Kidney epithelial cell (primary cell): ENCODE data around the gene KRTAP5-6. TPM values are rescaled to one million over a fixed set of nuclear protein-coding genes. Genes with fewer than 3 reads are reported as not detected.

Experiments
- DNase-seq: peaks from one replicate; pipeline ENCODE4 v3.0.0-alpha.2; 2010; ENCODE audit warnings: low read depth
- H3K27me3 ChIP-seq: 2 replicates; pipeline ENCODE4 v1.6.0; 2011; ENCODE audit warnings: low read length; ENCODE audit not compliant: control insufficient read depth, insufficient read depth
- H3K36me3 ChIP-seq: 2 replicates; pipeline ENCODE4 v1.5.1; 2011; ENCODE audit warnings: low read length; ENCODE audit not compliant: control insufficient read depth, insufficient read depth
- H3K4me3 ChIP-seq: 2 replicates; pipeline ENCODE4 v1.5.1; 2011; ENCODE audit warnings: low read depth, mild to moderate bottlenecking, control low read depth, low read length
- total RNA-seq: library from RNA; depleted of rRNA; stranded (reverse); fragments of >200 nt; gene quantifications from 2 replicates; pipeline ENCODE4 v1.2.3, GENCODE V29; 2015
- TF ChIP-seq, protein P1 (sequence below): IDR thresholded peaks from 2 replicates; pipeline ENCODE4 v1.5.1; 2011; ENCODE audit warnings: mild to moderate bottlenecking, moderate library complexity, low read length, control low read depth, inconsistent platforms; ENCODE audit not compliant: insufficient read depth, poor library complexity, severe bottlenecking

The KRTAP5-6 gene
- total RNA-seq, 1 donor from 2014 or later: not detected

DNA sequence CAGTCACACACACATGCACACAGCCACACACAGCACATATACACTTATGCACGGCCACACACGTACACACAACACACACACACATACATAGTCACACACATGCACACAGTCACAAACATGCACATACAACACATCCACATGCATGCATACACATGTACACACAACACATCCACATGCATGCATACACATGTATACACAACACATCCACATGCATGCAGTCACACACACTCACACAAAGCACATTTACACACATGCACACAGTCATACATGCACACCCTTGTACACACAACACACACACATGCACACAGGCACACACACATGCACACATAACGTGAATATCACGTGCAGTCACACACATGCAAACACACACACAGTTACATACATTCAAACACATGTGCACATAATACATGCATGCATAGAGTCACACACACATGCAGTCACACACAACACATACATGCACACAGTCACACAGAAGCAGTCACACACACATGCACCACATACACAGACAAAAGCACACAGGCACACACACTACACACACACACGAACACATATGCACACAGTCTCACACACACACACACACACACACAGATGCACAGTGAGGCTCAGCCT, 34.6 kb downstream of the KRTAP5-6 start:
- no peak overlapping the region for H3K4me3 ChIP-seq
- H3K27me3 ChIP-seq: peaks cover 24% of the 10 kb centered on the region
- no peak for DNase-seq
- H3K36me3 ChIP-seq: no peaks in the 10 kb centered on the region
- TF ChIP-seq, protein P1, sequence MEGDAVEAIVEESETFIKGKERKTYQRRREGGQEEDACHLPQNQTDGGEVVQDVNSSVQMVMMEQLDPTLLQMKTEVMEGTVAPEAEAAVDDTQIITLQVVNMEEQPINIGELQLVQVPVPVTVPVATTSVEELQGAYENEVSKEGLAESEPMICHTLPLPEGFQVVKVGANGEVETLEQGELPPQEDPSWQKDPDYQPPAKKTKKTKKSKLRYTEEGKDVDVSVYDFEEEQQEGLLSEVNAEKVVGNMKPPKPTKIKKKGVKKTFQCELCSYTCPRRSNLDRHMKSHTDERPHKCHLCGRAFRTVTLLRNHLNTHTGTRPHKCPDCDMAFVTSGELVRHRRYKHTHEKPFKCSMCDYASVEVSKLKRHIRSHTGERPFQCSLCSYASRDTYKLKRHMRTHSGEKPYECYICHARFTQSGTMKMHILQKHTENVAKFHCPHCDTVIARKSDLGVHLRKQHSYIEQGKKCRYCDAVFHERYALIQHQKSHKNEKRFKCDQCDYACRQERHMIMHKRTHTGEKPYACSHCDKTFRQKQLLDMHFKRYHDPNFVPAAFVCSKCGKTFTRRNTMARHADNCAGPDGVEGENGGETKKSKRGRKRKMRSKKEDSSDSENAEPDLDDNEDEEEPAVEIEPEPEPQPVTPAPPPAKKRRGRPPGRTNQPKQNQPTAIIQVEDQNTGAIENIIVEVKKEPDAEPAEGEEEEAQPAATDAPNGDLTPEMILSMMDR: no peak

DNA sequence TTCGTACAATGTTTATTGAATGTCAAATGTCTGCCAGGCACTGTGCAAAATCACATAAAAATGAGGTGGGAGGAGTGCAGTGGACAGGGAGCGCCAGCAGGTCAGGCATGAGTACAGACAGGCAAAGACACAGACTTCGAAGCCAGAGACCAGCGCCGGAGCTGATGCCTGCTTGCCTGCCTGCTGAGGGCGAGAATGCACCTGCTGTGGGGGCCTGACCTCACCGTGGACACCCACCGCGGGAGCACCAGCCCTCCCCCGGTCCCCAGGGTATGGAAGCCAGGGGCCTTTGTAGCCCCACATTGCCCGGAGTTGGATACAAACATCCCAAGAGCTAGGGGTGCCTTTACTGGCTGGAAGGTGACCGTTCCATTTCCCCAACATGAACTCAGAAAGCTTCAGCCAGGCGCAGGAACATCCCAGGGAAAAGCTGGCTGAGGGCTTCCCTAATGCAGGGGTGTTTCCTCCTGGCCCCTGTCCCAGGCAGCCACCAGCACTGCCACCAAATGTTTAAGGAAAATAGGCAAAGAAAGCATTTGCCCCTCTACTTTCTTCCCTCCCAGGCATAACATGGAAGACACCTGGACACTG, 35.5 kb downstream of the KRTAP5-6 start:
- TF ChIP-seq, protein P1: no peak
- Histone ChIP-seq H3K4me3 (no peak overlapping the region), H3K27me3 (peaks cover 24% of the 10 kb centered on the region), H3K36me3 (no peaks in the 10 kb centered on the region)
- no peak for DNase-seq

DNA sequence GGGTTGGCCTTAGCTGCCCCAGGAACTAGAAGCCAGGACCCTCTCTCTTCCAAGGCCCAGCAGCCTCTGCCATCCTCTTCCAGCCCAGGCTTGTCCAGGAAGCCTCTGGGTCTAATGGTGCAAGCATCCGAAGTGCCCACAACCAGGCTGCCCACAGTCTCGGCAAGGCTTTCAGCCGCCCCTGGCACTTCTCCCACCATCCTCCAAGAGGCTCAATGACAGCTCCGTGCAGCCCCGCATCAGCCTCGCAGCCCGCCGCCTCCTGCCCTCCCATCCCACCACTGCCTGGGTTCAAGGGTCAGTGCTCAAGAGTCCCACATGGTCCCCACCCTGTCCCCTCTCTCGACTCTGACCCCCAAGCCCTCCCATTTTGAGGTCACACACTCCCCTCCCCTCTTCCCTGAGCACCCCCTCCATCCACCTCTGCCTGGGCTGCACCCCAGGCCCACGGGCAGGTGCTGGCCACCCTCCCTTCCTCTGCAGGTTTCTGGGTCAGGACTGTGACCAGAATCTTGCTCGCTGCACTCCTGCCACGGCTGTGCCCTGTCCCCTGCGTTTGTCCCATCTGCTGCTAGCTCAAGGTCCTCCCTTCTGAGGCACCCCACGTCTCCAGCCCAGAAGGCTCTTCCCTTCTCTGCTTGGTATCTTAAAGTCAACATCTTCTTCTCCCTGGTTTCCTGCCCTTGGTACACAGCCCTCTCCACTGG, 36.2 kb downstream of the KRTAP5-6 start:
- TF ChIP-seq, protein P1: no peak
- Histone ChIP-seq H3K4me3 (no peak overlapping the region), H3K36me3 (no peaks in the 10 kb centered on the region), H3K27me3 (peaks cover 24% of the 10 kb centered on the region)
- DNase-seq: no peak

DNA sequence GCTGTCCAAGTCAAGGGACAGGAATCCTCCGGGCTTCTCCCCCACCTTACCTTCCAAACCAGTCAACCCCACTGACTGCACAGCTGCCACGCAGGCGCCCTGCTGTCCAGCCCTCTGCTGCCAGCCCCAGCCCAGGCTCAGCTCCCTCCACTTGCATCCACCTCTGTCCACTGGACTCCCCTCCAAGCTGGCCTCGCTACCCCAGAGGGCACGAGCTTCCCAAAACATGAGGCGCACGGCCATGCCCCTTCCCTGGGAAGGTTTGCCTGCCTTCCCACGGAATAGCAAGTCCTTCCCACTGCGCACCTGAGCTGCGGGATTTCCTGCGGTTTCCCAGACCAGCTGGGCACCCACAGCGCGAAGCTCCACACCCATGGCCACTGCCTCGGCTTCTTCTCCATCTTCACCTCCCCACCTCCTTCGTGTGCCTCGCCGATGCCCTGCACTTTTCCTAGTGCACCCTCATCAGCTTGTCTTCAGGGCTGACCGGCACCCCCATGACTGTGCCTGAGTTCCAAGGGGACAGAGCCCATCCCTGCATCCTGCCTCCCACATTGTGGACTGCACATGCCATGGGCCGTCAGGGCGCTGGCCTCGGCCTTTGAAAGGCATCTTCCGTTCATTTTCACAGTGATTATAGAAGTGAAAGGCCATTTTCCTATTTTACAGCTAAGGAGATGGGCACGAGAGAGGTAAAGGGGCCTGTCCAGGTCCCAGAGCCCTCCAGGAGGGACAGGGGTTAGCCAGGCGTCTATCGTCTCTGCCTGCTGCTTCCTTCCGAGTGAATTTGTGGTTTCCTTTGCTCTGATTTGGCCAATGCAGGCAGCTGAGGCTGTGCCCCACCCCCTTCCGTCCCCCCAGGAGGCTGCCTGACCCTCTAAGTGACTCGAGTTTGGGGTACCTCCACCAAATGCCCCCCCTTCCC, 37.0 kb downstream of the KRTAP5-6 start:
- Histone ChIP-seq H3K4me3 (no peak overlapping the region), H3K27me3 (peaks cover 24% of the 10 kb centered on the region)
- TF ChIP-seq, protein P1: no peak

DNA sequence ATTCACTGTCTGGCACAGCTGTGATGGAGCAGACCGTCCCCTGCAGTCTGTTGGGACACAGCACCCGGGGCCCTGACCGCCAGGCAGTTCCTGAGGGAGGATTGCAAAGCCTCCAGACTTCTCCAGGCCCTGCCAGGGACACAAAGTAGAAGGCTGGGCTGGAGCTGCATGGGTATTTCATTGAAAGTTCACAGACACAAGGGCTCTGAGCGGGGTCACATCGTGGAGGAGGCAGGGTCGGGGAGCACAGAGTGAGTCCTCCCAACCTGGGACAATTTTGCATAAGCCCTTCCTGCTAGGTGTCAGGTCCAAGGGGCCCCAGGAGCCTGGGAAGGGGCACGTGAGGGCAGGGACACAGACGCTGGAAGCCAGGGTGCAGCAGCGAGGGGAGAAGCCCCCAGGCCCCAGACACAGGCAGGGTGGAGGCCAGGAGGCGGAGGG, 37.7 kb downstream of the KRTAP5-6 start:
- DNase-seq: no peak
- Histone ChIP-seq H3K4me3 (no peak overlapping the region), H3K36me3 (no peaks in the 10 kb centered on the region), H3K27me3 (peaks cover 27% of the 10 kb centered on the region)
- TF ChIP-seq, protein P1: no peak

More for the DNA sequence above, 37.0 kb downstream of the KRTAP5-6 start:
- no peaks in the 10 kb centered on the region for H3K36me3 ChIP-seq
- DNase-seq: no peak
